ENCODE results near the gene AARS2.

GRCh38 chr6:44309631-44310030, 3.5 kb downstream of the AARS2 start:
- TF ChIP-seq GATA2 (IDR thresholded peaks at IDR 0.05; ENCODE audit: low read depth, low read length) (no peak), GATA3 (IDR thresholded peaks at IDR 0.05; ENCODE audit: low read depth, low read length) (no peak)

All from SH-SY5Y (cell line).